Mesendoderm (in vitro differentiated cells): ENCODE measurements around the gene TUBA1C. TPM values are rescaled to one million over a fixed set of nuclear protein-coding genes. Genes with fewer than 3 reads are reported as not detected.

ENCODE experiments used
- DNase-seq: peaks from one replicate; pipeline ENCODE4 v3.0.0; 2013
- H2AK5ac ChIP-seq: 2 replicates; pipeline ENCODE4 v1.6.1; 2013; ENCODE audit warnings: low read length, inconsistent platforms
- H2BK120ac ChIP-seq: 2 replicates; pipeline ENCODE4 v1.6.1; 2013; ENCODE audit warnings: low read depth, mild to moderate bottlenecking, low read length, moderate library complexity, mixed read lengths
- H2BK15ac ChIP-seq: replicated peaks from 2 replicates; pipeline ENCODE4 v1.6.1; 2013; ENCODE audit warnings: low read depth, mild to moderate bottlenecking, moderate library complexity
- H2BK5ac ChIP-seq: 2 replicates; pipeline ENCODE4 v1.6.1; 2013; ENCODE audit warnings: low read length, inconsistent platforms
- H3K18ac ChIP-seq: 2 replicates; pipeline ENCODE4 v1.6.1; 2013; ENCODE audit warnings: mild to moderate bottlenecking, low read length, mixed read lengths
- H3K23ac ChIP-seq: one replicate; pipeline ENCODE4 v1.6.1; 2013; ENCODE audit warnings: low read length
- H3K27ac ChIP-seq: 2 replicates; pipeline ENCODE4 v1.5.1; 2013; ENCODE audit warnings: low read depth, mild to moderate bottlenecking, inconsistent platforms, low read length, moderate library complexity
- H3K27me3 ChIP-seq: 2 replicates; pipeline ENCODE4 v1.6.1; 2013; ENCODE audit warnings: low read length, control low read depth, mild to moderate bottlenecking, inconsistent platforms; ENCODE audit not compliant: insufficient read depth, poor library complexity
- H3K36me3 ChIP-seq: 2 replicates; pipeline ENCODE4 v1.6.1; 2013; ENCODE audit warnings: low read length, inconsistent platforms; ENCODE audit not compliant: control insufficient read depth, insufficient read depth
- H3K4ac ChIP-seq: one replicate; pipeline ENCODE4 v1.6.1; 2013; ENCODE audit warnings: low read depth, mild to moderate bottlenecking, low read length, moderate library complexity
- H3K4me1 ChIP-seq: 2 replicates; pipeline ENCODE4 v1.6.1; 2013; ENCODE audit warnings: low read depth, low read length, inconsistent platforms; ENCODE audit not compliant: control insufficient read depth
- H3K4me2 ChIP-seq: 2 replicates; pipeline ENCODE4 v1.6.1; 2013; ENCODE audit warnings: low read length
- H3K4me3 ChIP-seq: 2 replicates; pipeline ENCODE4 v1.5.1; 2013; ENCODE audit warnings: mild to moderate bottlenecking, low read length
- H3K56ac ChIP-seq: one replicate; pipeline ENCODE4 v1.6.1; 2013; ENCODE audit warnings: low read length
- H3K79me1 ChIP-seq: 2 replicates; pipeline ENCODE4 v1.6.1; 2013; ENCODE audit warnings: low read length, inconsistent platforms
- H3K79me2 ChIP-seq: 2 replicates; pipeline ENCODE4 v1.6.1; 2013; ENCODE audit warnings: mild to moderate bottlenecking, low read length; ENCODE audit not compliant: control insufficient read depth, insufficient read depth
- H3K9ac ChIP-seq: 2 replicates; pipeline ENCODE4 v1.6.1; 2013; ENCODE audit warnings: low read length, inconsistent platforms
- H4K5ac ChIP-seq: one replicate; pipeline ENCODE4 v1.6.1; 2013; ENCODE audit warnings: low read length
- H4K8ac ChIP-seq: one replicate; pipeline ENCODE4 v1.6.1; 2013; ENCODE audit warnings: low read depth, mild to moderate bottlenecking, control low read depth, low read length, moderate library complexity
- WGBS: extraction: QIAGEN DNeasy Blood & Tissue Kit; methylation state at CpG from one replicate; pipeline ENCODE4 v1.1.7; 2013; ENCODE audit warnings: low lambda C conversion rate, missing lambda C conversion rate; ENCODE audit not compliant: insufficient coverage; ENCODE audit errors: extremely low coverage; 5-methylcytosine and 5-hydroxymethylcytosine counted together
- polyA plus RNA-seq, 2 experiments: library from polyadenylated mRNA; stranded (reverse); fragments of 200-250 nt; gene quantifications; one replicate each; pipeline ENCODE4 v1.2.3, GENCODE V29; 2013

TUBA1C gene
- polyA plus RNA-seq (2013, experiment 1 of 2): 1,199 TPM
- polyA plus RNA-seq (2013, experiment 2 of 2): 1,164 TPM

GRCh38 chr12:49264873-49265792, at the start of gene TUBA1C:
Gene TUBA1C (plus strand): TSS chr12:49265082. CDS start chr12:49265182, 100 bp downstream.
- Histone ChIP-seq H3K27me3 (no peaks in the 10 kb centered on the region), H2BK120ac (peak within 1 kb of the TSS; percentile 29), H3K4me3 (peak within 1 kb of the TSS; percentile 99), H3K79me2 (peaks cover 37% of the 10 kb centered on the region), H3K23ac (peak within 1 kb of the TSS; percentile 94), H3K4me1 (no peaks in the 10 kb centered on the region), H3K56ac (peak within 1 kb of the TSS; percentile 100), H3K4me2 (peak within 1 kb of the TSS; percentile 26), H2BK15ac (no peak within 1 kb of the TSS), H4K5ac (no peak within 1 kb of the TSS), H3K18ac (peak within 1 kb of the TSS; percentile 97), H3K79me1 (no peaks in the 10 kb centered on the region), H3K9ac (peak within 1 kb of the TSS; percentile 91), H3K4ac (peak within 1 kb of the TSS; percentile 96), H2BK5ac (peak within 1 kb of the TSS; percentile 91), H2AK5ac (peak within 1 kb of the TSS; percentile 74), H3K36me3 (peaks cover 8% of the 10 kb centered on the region), H3K27ac (peak within 1 kb of the TSS; percentile 92), H4K8ac (peak within 1 kb of the TSS; percentile 89)
- DNase-seq: peak; percentile 98
- no CpG with 5 or more reads among the region's 61 CpGs for WGBS

- Histone ChIP-seq H3K27me3 (no peaks in the 10 kb centered on the region), H3K4me1 (peaks cover 2% of the 10 kb centered on the region), H4K8ac (no peak overlapping the region), H2AK5ac (no peak overlapping the region), H2BK5ac (no peak overlapping the region), H3K36me3 (no peaks in the 10 kb centered on the region), H3K4me2 (no peak overlapping the region), H3K27ac (no peak overlapping the region), H3K79me1 (no peaks in the 10 kb centered on the region), H2BK15ac (no peak overlapping the region), H3K79me2 (no peaks in the 10 kb centered on the region), H3K18ac (no peak overlapping the region), H3K23ac (no peak overlapping the region), H2BK120ac (no peak overlapping the region), H3K4me3 (no peak overlapping the region), H3K4ac (no peak overlapping the region), H4K5ac (no peak overlapping the region), H3K9ac (no peak overlapping the region), H3K56ac (no peak overlapping the region)
- no peak for DNase-seq
- no CpG with 5 or more reads among the region's 11 CpGs for WGBS
These were observed 45.4 kb upstream of the TUBA1C start for GRCh38 chr12:49219417-49220026.

- H2BK120ac ChIP-seq: no peak overlapping the region
- no peaks in the 10 kb centered on the region for H3K79me1 ChIP-seq
- H2BK5ac ChIP-seq: no peak overlapping the region
- no peaks in the 10 kb centered on the region for H3K79me2 ChIP-seq
- H3K18ac ChIP-seq: no peak overlapping the region
- no peak overlapping the region for H3K4me3 ChIP-seq
- no peak overlapping the region for H4K5ac ChIP-seq
- no peak overlapping the region for H3K9ac ChIP-seq
- no peak overlapping the region for H4K8ac ChIP-seq
- no peaks in the 10 kb centered on the region for H3K36me3 ChIP-seq
- no peaks in the 10 kb centered on the region for H3K4me1 ChIP-seq
- H3K27ac ChIP-seq: no peak overlapping the region
- H2AK5ac ChIP-seq: no peak overlapping the region
- no peak overlapping the region for H3K56ac ChIP-seq
- H3K4me2 ChIP-seq: no peak overlapping the region
- H3K27me3 ChIP-seq: no peaks in the 10 kb centered on the region
- H3K23ac ChIP-seq: no peak overlapping the region
- H2BK15ac ChIP-seq: no peak overlapping the region
- no peak for DNase-seq
- no peak overlapping the region for H3K4ac ChIP-seq
- no CpG with 5 or more reads among the region's 4 CpGs for WGBS
These were observed 43.9 kb upstream of the TUBA1C start for GRCh38 chr12:49220972-49221371.

- H3K56ac ChIP-seq: no peak overlapping the region
- H2BK15ac ChIP-seq: no peak overlapping the region
- WGBS: no CpG with 5 or more reads among the region's 1 CpG
- H3K4me2 ChIP-seq: no peak overlapping the region
- no peak overlapping the region for H3K27ac ChIP-seq
- no peaks in the 10 kb centered on the region for H3K27me3 ChIP-seq
- no peak overlapping the region for H2BK5ac ChIP-seq
- no peak overlapping the region for H2BK120ac ChIP-seq
- no peak for DNase-seq
- H3K9ac ChIP-seq: no peak overlapping the region
- no peak overlapping the region for H4K5ac ChIP-seq
- no peaks in the 10 kb centered on the region for H3K79me2 ChIP-seq
- H3K36me3 ChIP-seq: no peaks in the 10 kb centered on the region
- H3K79me1 ChIP-seq: no peaks in the 10 kb centered on the region
- H3K23ac ChIP-seq: no peak overlapping the region
- no peak overlapping the region for H3K4ac ChIP-seq
- H4K8ac ChIP-seq: no peak overlapping the region
- H3K4me3 ChIP-seq: no peak overlapping the region
- H3K4me1 ChIP-seq: no peaks in the 10 kb centered on the region
- no peak overlapping the region for H2AK5ac ChIP-seq
- H3K18ac ChIP-seq: no peak overlapping the region
These were observed 41.8 kb upstream of the TUBA1C start for GRCh38 chr12:49223122-49223521.

GRCh38 chr12:49223590-49224369, 41.1 kb upstream of the TUBA1C start:
- Histone ChIP-seq H2BK120ac (no peak overlapping the region), H3K4me3 (no peak overlapping the region), H3K79me2 (no peaks in the 10 kb centered on the region), H4K8ac (no peak overlapping the region), H3K27ac (no peak overlapping the region), H3K27me3 (no peaks in the 10 kb centered on the region), H3K79me1 (no peaks in the 10 kb centered on the region), H2BK15ac (no peak overlapping the region), H3K56ac (no peak overlapping the region), H2BK5ac (no peak overlapping the region), H4K5ac (no peak overlapping the region), H3K36me3 (no peaks in the 10 kb centered on the region), H3K4me2 (no peak overlapping the region), H2AK5ac (no peak overlapping the region), H3K23ac (no peak overlapping the region), H3K18ac (no peak overlapping the region), H3K9ac (no peak overlapping the region), H3K4me1 (no peaks in the 10 kb centered on the region), H3K4ac (no peak overlapping the region)
- no CpG with 5 or more reads among the region's 3 CpGs for WGBS
- DNase-seq: no peak
